Measurements from ENCODE around the gene LEFTY2. TPM values are rescaled to one million over a fixed set of nuclear protein-coding genes. Genes with fewer than 3 reads are reported as not detected.
"Not testable (repeated sequence)": the region's sequence is repeated elsewhere in the genome, so short reads cannot be mapped to it uniquely, and the experiment has no call there.

Gene LEFTY2
- total RNA-seq, 1 donor from 2014 or later = 0.19 TPM

- intact Hi-C loops (cut with DNase I) = no loop called here
- DNase-seq (ENCODE audit: missing footprints) (no peak), ATAC-seq (no peak)
These were observed 20.8 kb upstream of the LEFTY2 start for GRCh38 chr1:225961659-225962439.

GRCh38 chr1:225958041-225958440, 17.0 kb upstream of the LEFTY2 start:
- DNase-seq (ENCODE audit: missing footprints) (no peak), ATAC-seq (no peak)
- intact Hi-C loops (cut with DNase I) = no loop called here

GRCh38 chr1:225954753-225955152, 13.7 kb upstream of the LEFTY2 start:
- intact Hi-C loops (cut with DNase I) = no loop called here

GRCh38 chr1:225953315-225953714, 12.3 kb upstream of the LEFTY2 start:
- ATAC-seq (no peak), DNase-seq (ENCODE audit: missing footprints) (no peak)
- intact Hi-C loops (cut with DNase I) = no loop called here

More at GRCh38 chr1:225954753-225955152, 13.7 kb upstream of the LEFTY2 start:
- no peak for DNase-seq (ENCODE audit: missing footprints)
- ATAC-seq = no peak

- intact Hi-C loops (cut with DNase I) = no loop called here
- DNase-seq (ENCODE audit: missing footprints) (no peak), ATAC-seq (no peak)
These were observed 10.0 kb upstream of the LEFTY2 start for GRCh38 chr1:225950905-225951497.

- ATAC-seq (no peak), DNase-seq (ENCODE audit: missing footprints) (no peak)
- intact Hi-C loops (cut with DNase I) = no loop called here
These were observed 8.0 kb upstream of the LEFTY2 start for GRCh38 chr1:225949041-225949440.

- DNase-seq (ENCODE audit: missing footprints) = no peak
- intact Hi-C loops (cut with DNase I) = no loop called here
- ATAC-seq = no peak
These were observed 5.8 kb upstream of the LEFTY2 start for GRCh38 chr1:225946803-225947202.

GRCh38 chr1:225946082-225946620, 5.1 kb upstream of the LEFTY2 start:
- ATAC-seq (no peak), DNase-seq (ENCODE audit: missing footprints) (no peak)
- intact Hi-C loops (cut with DNase I) = no loop called here

GRCh38 chr1:225945564-225945963, 4.5 kb upstream of the LEFTY2 start:
- DNase-seq (ENCODE audit: missing footprints) (no peak), ATAC-seq (no peak)
- intact Hi-C loops (cut with DNase I) = no loop called here

- ATAC-seq (no peak), DNase-seq (ENCODE audit: missing footprints) (no peak)
- intact Hi-C loops (cut with DNase I) = no loop called here
These were observed 3.9 kb upstream of the LEFTY2 start for GRCh38 chr1:225944951-225945350.

GRCh38 chr1:225944387-225944786, 3.4 kb upstream of the LEFTY2 start:
- DNase-seq (ENCODE audit: missing footprints) (no peak), ATAC-seq (no peak)
- intact Hi-C loops (cut with DNase I) = no loop called here

- no peak for ATAC-seq
- DNase-seq (ENCODE audit: missing footprints) = no peak
- intact Hi-C loops (cut with DNase I) = no loop called here
These were observed 2.6 kb upstream of the LEFTY2 start for GRCh38 chr1:225943582-225943981.

GRCh38 chr1:225942574-225942973, 1.6 kb upstream of the LEFTY2 start:
- DNase-seq (ENCODE audit: missing footprints) (no peak), ATAC-seq (no peak)
- intact Hi-C loops (cut with DNase I) = no loop called here

GRCh38 chr1:225941942-225942222, 862 bp upstream of the LEFTY2 start:
- no peak for DNase-seq (ENCODE audit: missing footprints)
- intact Hi-C loops (cut with DNase I) = no loop called here
- no peak for ATAC-seq

GRCh38 chr1:225940385-225941151, 452 bp downstream of the LEFTY2 start:
- intact Hi-C loops (cut with DNase I) = no loop called here
- ATAC-seq = peak; percentile 40
- DNase-seq (ENCODE audit: missing footprints) = no peak

- DNase-seq (ENCODE audit: missing footprints); intact Hi-C loops (cut with DNase I): not testable (repeated sequence)
These were observed 1.1 kb downstream of the LEFTY2 start for GRCh38 chr1:225939939-225940310.

GRCh38 chr1:225939097-225939938, 1.7 kb downstream of the LEFTY2 start:
- DNase-seq (ENCODE audit: missing footprints); intact Hi-C loops (cut with DNase I); ATAC-seq: not testable (repeated sequence)

More at GRCh38 chr1:225939939-225940310, 1.1 kb downstream of the LEFTY2 start:
- ATAC-seq = not testable (repeated sequence)

GRCh38 chr1:225937048-225937968, 3.7 kb downstream of the LEFTY2 start:
- no peak for DNase-seq (ENCODE audit: missing footprints)
- no peak for ATAC-seq
- intact Hi-C loops (cut with DNase I) = no loop called here

Data from Right ventricle myocardium inferior (tissue), 1 donor.